Sigmoid colon (tissue), 4 donors: ENCODE measurements around the gene TNNI3K.

Experiments
- POLR2AphosphoS5 ChIP-seq, 4 donors: sonication (generic); formaldehyde crosslinking; IDR thresholded peaks; one replicate each; pipeline ENCODE4 v1.6.1; 2017; ENCODE audit warnings: antibody characterized with exemption in 4 of 4
- TF ChIP-seq, protein P1 (sequence below), 4 experiments: fragments of 450-650 bp in 3 of 4; fragments of 200-600 bp in 1 of 4; IDR thresholded peaks; one replicate each; pipeline ENCODE4 v1.5.1; 2016 to 2019; ENCODE audit warnings: antibody characterized with exemption in 4 of 4, mild to moderate bottlenecking in 3 of 4, moderate library complexity in 2 of 4

DNA sequence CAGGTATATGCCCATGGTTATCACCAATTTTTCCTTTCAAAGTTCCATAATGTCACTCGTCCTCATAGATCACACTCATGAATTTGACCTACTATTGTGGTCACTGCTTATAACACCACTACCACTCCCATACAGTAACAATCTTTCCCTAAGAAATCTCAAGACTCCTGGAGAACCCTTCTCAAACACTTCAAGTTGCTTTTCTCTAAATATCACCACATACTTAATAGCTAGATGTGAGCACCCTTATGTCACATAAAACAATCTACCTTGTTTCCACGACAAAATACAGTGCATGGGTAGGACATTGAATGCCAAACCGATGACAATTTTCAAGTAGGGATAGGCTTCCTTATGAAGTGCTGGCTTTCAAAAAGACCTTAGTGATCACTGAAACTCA is 172.7 kb downstream of the TNNI3K start:
- TF ChIP-seq, protein P1, sequence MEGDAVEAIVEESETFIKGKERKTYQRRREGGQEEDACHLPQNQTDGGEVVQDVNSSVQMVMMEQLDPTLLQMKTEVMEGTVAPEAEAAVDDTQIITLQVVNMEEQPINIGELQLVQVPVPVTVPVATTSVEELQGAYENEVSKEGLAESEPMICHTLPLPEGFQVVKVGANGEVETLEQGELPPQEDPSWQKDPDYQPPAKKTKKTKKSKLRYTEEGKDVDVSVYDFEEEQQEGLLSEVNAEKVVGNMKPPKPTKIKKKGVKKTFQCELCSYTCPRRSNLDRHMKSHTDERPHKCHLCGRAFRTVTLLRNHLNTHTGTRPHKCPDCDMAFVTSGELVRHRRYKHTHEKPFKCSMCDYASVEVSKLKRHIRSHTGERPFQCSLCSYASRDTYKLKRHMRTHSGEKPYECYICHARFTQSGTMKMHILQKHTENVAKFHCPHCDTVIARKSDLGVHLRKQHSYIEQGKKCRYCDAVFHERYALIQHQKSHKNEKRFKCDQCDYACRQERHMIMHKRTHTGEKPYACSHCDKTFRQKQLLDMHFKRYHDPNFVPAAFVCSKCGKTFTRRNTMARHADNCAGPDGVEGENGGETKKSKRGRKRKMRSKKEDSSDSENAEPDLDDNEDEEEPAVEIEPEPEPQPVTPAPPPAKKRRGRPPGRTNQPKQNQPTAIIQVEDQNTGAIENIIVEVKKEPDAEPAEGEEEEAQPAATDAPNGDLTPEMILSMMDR (IDR thresholded peaks at IDR 0.05): no peak
- TF ChIP-seq POLR2AphosphoS5 (IDR thresholded peaks at IDR 0.05): no peak
